Measurements from ENCODE around the gene MAPKAPK2.

Gene MAPKAPK2

GRCh38 chr1:206682111-206682510 is 2.6 kb upstream of the MAPKAPK2 start:
- no peak for DNase-seq (ENCODE audit: low read depth in 2 of 2, low spot score in 1 of 2)

GRCh38 chr1:206683313-206683712 is 1.4 kb upstream of the MAPKAPK2 start:
- no peak for DNase-seq (ENCODE audit: low read depth in 2 of 2, low spot score in 1 of 2)

- no peak for DNase-seq (ENCODE audit: low read depth in 2 of 2, low spot score in 1 of 2)
These were observed 702 bp upstream of the MAPKAPK2 start for GRCh38 chr1:206684003-206684402.

- peak in 1 of 2 donors; percentile 10 for DNase-seq (ENCODE audit: low read depth in 2 of 2, low spot score in 1 of 2)
These were observed 646 bp downstream of the MAPKAPK2 start for GRCh38 chr1:206685334-206685768.

GRCh38 chr1:206685769-206686477 is 1.2 kb downstream of the MAPKAPK2 start:
- DNase-seq (ENCODE audit: low read depth in 2 of 2, low spot score in 1 of 2) = peak in 1 of 2 donors; percentile 17

GRCh38 chr1:206686478-206687249 is 2.0 kb downstream of the MAPKAPK2 start:
- DNase-seq (ENCODE audit: low read depth in 2 of 2, low spot score in 1 of 2) = no peak

GRCh38 chr1:206687251-206687914 is 2.7 kb downstream of the MAPKAPK2 start:
- no peak for DNase-seq (ENCODE audit: low read depth in 2 of 2, low spot score in 1 of 2)

- no peak for DNase-seq (ENCODE audit: low read depth in 2 of 2, low spot score in 1 of 2)
These were observed 3.3 kb downstream of the MAPKAPK2 start for GRCh38 chr1:206687915-206688442.

GRCh38 chr1:206690516-206690915 is 5.8 kb downstream of the MAPKAPK2 start:
- no peak for DNase-seq (ENCODE audit: low read depth in 2 of 2, low spot score in 1 of 2)

GRCh38 chr1:206691604-206692003 is 6.9 kb downstream of the MAPKAPK2 start:
- no peak for DNase-seq (ENCODE audit: low read depth in 2 of 2, low spot score in 1 of 2)

- DNase-seq (ENCODE audit: low read depth in 2 of 2, low spot score in 1 of 2) = no peak
These were observed 8.3 kb downstream of the MAPKAPK2 start for GRCh38 chr1:206693029-206693428.

- no peak for DNase-seq (ENCODE audit: low read depth in 2 of 2, low spot score in 1 of 2)
These were observed 8.9 kb downstream of the MAPKAPK2 start for GRCh38 chr1:206693592-206693991.

GRCh38 chr1:206694171-206695124 is 9.7 kb downstream of the MAPKAPK2 start:
- no peak for DNase-seq (ENCODE audit: low read depth in 2 of 2, low spot score in 1 of 2)

- no peak for DNase-seq (ENCODE audit: low read depth in 2 of 2, low spot score in 1 of 2)
These were observed 11.0 kb downstream of the MAPKAPK2 start for GRCh38 chr1:206695733-206696132.

GRCh38 chr1:206696812-206697585 is 12.3 kb downstream of the MAPKAPK2 start:
- no peak for DNase-seq (ENCODE audit: low read depth in 2 of 2, low spot score in 1 of 2)

- DNase-seq (ENCODE audit: low read depth in 2 of 2, low spot score in 1 of 2) = no peak
These were observed 13.3 kb downstream of the MAPKAPK2 start for GRCh38 chr1:206698011-206698410.

GRCh38 chr1:206699000-206699586 is 14.4 kb downstream of the MAPKAPK2 start:
- no peak for DNase-seq (ENCODE audit: low read depth in 2 of 2, low spot score in 1 of 2)

- no peak for DNase-seq (ENCODE audit: low read depth in 2 of 2, low spot score in 1 of 2)
These were observed 14.9 kb downstream of the MAPKAPK2 start for GRCh38 chr1:206699626-206700025.

- no peak for DNase-seq (ENCODE audit: low read depth in 2 of 2, low spot score in 1 of 2)
These were observed 15.8 kb downstream of the MAPKAPK2 start for GRCh38 chr1:206700445-206701036.

Measured in stimulated activated CD8-positive, alpha-beta memory T cell treated with anti-CD3 and anti-CD28 coated beads, Interleukin-4, amount 100 ng/mL, for 1 hour (primary cell).